Measurements from ENCODE around the gene FHAD1.

GRCh38 chr1:15410884-15411245 lies 163.8 kb downstream of the FHAD1 start:
- TF ChIP-seq, protein P1, sequence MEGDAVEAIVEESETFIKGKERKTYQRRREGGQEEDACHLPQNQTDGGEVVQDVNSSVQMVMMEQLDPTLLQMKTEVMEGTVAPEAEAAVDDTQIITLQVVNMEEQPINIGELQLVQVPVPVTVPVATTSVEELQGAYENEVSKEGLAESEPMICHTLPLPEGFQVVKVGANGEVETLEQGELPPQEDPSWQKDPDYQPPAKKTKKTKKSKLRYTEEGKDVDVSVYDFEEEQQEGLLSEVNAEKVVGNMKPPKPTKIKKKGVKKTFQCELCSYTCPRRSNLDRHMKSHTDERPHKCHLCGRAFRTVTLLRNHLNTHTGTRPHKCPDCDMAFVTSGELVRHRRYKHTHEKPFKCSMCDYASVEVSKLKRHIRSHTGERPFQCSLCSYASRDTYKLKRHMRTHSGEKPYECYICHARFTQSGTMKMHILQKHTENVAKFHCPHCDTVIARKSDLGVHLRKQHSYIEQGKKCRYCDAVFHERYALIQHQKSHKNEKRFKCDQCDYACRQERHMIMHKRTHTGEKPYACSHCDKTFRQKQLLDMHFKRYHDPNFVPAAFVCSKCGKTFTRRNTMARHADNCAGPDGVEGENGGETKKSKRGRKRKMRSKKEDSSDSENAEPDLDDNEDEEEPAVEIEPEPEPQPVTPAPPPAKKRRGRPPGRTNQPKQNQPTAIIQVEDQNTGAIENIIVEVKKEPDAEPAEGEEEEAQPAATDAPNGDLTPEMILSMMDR (IDR thresholded peaks at IDR 0.05) = no peak
- TF ChIP-seq POLR2A (IDR thresholded peaks at IDR 0.05) = no peak
